Central memory CD4-positive, alpha-beta T cell (primary cell): ENCODE results near the gene CDH12.
"Not testable (repeated sequence)": the region's sequence is repeated elsewhere in the genome, so short reads cannot be mapped to it uniquely, and the experiment has no call there.

ENCODE experiments used
- DNase-seq: peaks from one replicate; pipeline ENCODE4 v3.0.0; 2022

Gene CDH12

GRCh38 chr5:22644859-22645258 is 208.3 kb downstream of the CDH12 start:
- no peak for DNase-seq

DNA sequence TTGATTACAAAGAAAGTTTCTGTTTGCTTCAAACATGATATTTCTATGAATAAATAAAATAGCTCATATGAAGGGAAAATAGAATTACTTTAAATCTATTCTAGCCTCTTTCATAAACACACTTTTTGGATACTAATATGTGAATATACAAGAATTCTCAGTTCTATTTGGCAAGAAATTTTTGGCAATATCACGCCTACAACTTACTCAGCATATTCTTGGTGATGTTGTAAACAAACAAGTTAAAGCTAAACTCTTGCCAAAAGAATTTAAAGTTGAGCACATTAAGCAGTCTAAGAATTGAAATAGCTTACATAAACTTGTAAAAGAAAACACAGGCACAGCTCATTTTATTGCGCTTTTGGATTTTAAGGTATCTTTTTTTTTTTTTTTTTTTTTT is 209.8 kb downstream of the CDH12 start:
- DNase-seq = no peak

DNA sequence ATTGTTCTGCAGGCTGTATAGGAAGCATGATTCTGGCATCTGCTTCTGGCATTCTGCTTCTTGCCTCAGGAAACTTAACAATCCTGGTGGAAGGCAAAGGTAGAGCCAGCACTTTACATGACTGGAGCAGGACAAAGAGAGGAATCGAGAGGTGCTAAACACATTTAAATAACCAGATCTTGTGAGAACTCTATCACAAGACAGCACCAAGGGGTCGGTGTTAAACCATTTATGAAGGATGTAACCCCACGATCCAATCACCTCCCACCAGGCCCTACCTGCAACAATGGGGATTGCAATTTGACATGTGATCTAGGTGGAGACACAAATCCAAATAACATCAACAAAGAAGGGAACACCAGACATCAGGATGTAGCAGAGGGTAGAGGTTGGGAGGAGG is 221.5 kb downstream of the CDH12 start:
- DNase-seq = no peak

DNA sequence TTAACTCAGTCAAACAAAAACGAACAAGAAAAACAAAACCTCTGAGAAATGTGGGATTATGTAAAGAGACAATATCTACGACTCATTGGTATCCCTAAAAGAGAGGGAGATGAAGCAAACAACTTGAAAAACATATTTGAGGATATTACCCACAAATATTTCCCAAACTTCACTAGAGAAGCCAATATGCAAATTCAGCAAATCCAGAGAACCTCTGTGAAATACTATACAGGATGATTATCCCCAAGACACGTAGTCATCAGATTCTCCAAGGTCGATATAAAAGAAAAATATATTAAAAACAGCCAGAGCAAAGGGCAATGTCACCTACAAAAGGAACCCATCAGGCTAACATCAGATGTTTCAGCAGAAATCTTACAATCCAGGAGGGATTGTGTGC is 226.1 kb downstream of the CDH12 start:
- no peak for DNase-seq

GRCh38 chr5:22625451-22625850 is 227.7 kb downstream of the CDH12 start:
- no peak for DNase-seq

DNA sequence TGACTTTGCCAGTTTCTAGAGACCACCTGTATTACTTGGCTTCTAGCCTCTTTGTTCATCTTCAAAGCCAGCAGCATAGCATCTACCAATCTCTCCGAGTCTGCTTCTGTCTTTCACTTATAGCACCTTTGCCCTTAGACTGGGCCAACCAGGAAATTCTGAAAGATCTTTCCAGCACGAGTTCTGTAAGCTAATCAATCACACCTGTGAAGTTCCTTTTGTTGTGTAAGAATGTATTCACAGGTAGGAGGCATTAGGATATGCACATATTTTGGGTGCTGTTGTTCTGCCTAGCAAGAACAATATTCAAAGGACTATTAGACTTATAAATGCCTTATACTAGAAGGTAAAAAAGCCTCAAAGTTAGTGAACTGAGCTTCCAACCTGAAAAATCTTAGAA is 232.1 kb downstream of the CDH12 start:
- DNase-seq = no peak

- no peak for DNase-seq
Measured at GRCh38 chr5:22615964-22616363, 237.2 kb downstream of the CDH12 start.

GRCh38 chr5:22614486-22615094 is 238.6 kb downstream of the CDH12 start:
- no peak for DNase-seq

DNA sequence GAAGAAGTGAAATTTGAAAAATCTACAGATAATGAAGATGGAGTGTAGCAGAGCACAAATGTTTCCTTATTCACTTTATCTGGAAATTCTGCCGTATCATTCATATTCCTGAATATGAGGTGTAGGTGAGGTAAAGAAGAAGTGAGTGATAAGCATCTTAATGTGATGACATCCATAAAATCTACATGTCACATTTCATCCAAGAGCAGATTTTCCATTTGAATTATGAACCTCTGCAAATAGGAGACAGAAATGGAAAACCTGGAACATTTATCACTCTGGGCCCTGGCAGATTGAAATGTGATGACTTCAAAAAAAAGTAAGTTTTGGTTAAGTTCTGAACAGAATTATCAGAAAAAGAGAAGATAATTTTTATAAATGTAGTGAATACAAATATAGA is 240.2 kb downstream of the CDH12 start:
- DNase-seq = no peak

DNA sequence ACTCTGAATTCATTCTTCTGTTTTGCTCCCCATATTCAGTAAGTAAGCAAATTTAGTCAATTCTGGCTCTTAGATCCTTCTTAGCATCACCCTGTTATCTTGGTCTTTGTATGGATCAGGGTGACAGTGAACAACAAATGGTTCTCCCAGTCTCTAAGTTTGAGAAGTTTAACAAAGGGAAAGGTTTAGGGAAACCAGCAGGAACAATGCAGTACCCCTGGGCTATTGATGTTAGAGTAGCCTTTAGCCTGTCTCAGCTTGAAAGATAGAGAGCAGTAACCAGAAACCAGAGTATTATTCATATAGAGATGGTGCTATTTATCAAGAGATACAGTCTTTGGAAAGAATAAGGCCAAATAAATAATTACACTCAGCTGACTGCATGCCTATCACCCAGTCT is 241.8 kb downstream of the CDH12 start:
- no peak for DNase-seq

DNA sequence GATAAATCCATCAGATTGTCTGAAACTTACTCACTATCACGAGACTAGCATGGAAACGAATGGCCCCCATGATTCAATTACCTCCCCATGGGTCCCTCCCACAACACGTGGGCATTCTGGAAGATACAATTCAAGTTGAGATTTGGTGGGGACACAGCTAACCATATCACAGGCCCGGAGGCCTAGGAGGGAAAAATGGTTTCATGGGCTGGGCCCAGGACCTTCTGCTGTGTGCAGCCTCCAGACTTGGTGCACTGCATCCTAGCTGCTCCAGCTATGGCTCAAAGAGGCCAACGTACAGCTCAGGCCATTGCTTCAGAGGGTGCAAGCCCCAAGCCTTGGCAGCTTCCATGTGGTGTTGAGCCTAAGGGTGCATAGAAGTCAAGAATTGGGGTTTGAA is 245.6 kb downstream of the CDH12 start:
- not testable (repeated sequence) for DNase-seq

DNA sequence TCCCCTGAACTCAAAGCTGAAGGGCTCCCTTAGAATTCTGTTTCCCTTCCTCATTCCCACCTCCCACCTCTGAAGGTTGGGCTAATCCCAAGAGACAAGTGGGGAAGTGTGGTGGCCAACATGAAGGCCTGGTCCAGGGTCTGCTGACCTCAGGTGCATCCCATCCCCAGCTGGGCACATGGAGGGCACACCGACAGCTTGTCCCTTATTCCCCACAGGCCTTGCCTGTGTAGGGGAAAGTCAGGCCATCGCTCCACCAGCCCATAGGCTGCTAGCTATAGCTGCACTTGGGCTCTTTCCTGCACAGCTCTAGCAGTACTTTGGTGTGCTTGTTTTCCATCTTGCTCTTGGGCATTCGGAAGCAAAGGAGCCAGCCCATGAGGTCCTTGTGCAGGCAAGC is 247.7 kb downstream of the CDH12 start:
- no peak for DNase-seq

DNA sequence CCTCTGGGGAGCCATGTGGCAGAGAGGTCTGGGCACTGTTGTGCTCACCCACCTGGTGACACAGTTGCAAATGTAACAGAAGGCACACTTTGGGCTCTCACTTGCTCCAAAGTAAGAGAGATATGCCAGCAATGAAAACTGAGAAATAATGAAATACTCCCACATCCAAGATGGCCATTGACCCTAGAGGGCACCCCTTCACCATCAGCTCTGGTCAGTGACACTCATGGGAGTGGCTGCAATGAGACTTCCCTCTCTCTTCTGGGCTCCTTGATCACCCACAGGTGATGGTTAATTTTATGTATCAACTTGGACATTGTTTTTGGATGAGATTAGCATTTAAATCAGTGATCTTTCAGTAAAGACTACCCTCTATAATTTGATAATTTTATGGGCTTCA is 248.4 kb downstream of the CDH12 start:
- no peak for DNase-seq

- no peak for DNase-seq
Measured at GRCh38 chr5:22598796-22599195, 254.3 kb downstream of the CDH12 start.

DNA sequence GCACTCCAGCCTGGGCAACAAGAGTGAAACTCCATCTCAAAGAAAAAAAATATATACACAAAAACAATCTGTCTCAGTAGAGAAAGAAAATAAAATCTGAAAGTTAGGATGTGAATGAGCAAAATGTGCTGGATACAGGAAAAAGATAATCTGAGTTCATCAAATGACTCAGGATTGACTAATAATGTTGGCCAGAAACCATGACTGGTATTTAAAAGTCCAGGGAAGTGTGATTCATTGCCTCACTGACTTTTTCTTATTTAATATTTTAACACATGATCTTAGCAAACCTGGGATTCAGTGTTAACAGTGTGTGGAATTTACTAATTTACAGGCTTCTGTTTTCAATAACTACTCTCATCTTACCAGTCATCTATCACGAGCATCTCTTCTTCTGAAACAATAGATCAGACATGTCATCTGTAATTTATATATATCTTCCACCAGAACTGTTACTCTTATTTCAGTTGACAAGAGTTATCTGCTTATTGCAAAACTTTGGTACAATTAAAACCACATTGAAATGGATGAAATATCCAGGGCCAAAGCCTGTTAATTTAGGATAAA is 256.7 kb downstream of the CDH12 start:
- DNase-seq = no peak

DNA sequence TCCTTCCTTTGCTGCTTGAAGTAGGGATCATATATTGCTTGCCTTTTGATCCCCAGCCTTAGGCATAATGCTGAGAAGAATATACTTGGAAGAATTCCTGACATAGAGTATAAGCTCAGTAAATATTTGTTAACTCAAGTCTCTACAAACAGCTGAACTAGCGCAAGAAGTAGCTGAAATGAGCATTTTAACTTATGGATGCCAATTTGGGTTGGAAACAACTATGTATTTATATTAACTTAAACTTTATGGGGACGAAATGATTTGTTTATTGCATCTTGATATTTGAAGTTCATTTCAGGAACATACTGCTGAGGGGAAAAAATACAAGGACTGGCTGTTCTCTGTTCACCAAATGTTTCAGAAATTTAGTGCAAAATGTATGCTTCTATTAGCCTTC is 258.7 kb downstream of the CDH12 start:
- DNase-seq = no peak

DNA sequence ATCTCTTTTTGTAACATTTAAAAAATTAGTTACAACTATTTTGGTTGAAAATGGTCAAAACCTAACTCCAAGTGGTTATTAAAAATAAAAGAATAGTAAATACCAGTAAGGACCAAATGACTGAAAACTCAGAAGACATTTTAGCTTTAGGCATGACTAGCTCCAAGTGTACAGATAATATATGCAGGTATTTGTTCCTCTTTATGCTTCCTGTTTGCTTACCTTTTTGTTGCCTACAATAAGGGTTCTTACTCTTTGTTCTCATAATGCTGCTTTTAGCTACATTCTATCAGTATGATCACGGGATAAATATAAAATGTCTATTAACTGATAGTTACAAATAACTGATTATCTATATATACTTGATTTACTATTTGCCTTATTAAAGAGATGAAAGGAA is 259.6 kb downstream of the CDH12 start:
- no peak for DNase-seq

DNA sequence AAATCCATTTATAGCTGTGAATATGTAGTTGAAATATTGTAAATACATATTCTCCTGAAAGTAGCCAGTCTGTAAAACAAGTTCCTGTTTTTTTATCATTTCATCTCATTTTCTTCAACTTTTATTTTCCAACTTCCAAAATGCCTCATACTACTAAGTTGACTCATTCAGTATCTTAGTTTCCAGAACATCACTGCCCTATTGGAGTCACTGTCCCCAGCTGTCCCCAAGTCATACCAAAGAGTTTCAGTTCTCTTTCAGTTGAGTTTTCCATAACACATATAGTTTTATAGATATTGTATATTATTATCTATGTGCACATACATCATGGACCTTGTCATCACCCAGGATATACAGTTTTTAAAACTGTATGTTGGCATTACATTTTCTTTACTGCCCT is 261.7 kb downstream of the CDH12 start:
- no peak for DNase-seq

- DNase-seq = no peak
Measured at GRCh38 chr5:22590677-22591268, 262.4 kb downstream of the CDH12 start.

GRCh38 chr5:22577711-22578110 is 275.4 kb downstream of the CDH12 start:
- DNase-seq = no peak

DNA sequence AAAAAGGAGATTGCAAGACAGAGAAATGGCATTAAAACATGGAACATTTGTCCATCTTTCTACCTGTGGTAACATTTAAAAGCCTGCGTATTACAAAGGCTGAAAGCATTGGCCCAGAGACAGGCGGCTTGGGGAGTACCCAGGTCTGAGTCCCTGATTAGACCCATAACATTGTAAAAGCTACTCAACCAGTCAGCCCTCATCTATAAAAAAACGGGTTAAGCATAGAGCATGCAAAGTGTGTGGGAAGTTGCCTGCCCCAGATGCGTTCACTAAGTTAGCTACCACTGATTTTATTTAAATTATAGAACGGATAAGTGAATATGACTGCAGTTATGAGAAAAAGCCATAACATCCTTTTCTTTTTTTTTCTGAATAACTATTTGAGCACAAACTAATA is 276.1 kb downstream of the CDH12 start:
- DNase-seq = no peak

GRCh38 chr5:22572941-22573340 is 280.2 kb downstream of the CDH12 start:
- DNase-seq = no peak

DNA sequence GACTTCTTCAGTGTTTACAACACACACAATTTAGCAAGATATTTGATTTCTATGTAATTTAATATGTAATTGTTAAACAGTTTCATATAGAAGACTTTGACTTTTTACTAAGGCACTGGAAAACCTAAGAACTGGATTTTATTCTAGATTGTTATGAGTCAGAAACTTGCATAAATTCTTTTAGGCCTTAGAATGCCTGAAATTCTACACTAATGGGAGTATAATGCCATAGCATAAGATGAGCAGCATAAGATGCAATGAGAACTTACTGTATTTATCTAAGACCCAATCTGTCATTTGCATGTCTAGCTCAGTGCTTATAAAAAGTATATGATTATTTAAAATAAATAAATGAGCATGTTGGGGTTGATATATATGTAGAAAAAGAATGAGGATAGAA is 285.2 kb downstream of the CDH12 start:
- DNase-seq = no peak

DNA sequence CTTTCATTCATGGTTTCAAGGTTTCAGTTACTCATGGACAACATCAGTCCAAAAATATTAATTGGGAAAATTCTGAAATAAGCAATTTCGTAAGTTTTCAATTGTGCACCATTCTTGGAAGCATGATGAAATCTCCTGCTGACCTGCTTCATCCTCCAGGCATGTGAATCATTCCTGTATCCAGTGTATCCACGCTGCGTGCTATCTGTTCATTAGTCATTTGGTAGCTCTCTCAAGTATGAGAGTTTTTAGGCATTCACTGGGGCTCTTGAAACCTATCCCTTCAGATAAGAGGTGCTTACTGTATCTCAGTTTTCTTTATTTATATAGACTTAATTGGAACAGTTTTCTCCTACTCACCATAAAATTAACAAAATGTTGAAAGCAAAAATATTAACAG is 293.0 kb downstream of the CDH12 start:
- no peak for DNase-seq

GRCh38 chr5:22557251-22557650 is 295.9 kb downstream of the CDH12 start:
- DNase-seq = no peak
